GM18867 (cell line): ENCODE results near the gene PIP5KL1.

Source experiments
- ATAC-seq: cut with Tn5 transposase; IDR thresholded peaks from one replicate; pipeline ENCODE4 v1.9.1; 2021; ENCODE audit warnings: mild to moderate bottlenecking, moderate library complexity; ENCODE audit not compliant: unreplicated experiment

The PIP5KL1 gene

GRCh38 chr9:127934986-127935385, 4.4 kb upstream of the PIP5KL1 start:
- no peak for ATAC-seq

GRCh38 chr9:127934248-127934647, 3.7 kb upstream of the PIP5KL1 start:
- ATAC-seq: no peak

GRCh38 chr9:127931092-127931881, 710 bp upstream of the PIP5KL1 start:
- ATAC-seq: peak; percentile 14

GRCh38 chr9:127929625-127929979, 975 bp downstream of the PIP5KL1 start:
- no peak for ATAC-seq

- ATAC-seq: no peak
These were observed 1.6 kb downstream of the PIP5KL1 start for GRCh38 chr9:127928676-127929624.

- no peak for ATAC-seq
These were observed 2.4 kb downstream of the PIP5KL1 start for GRCh38 chr9:127927988-127928675.

- ATAC-seq: no peak
These were observed 3.2 kb downstream of the PIP5KL1 start for GRCh38 chr9:127927201-127927987.

GRCh38 chr9:127926906-127927200, 3.7 kb downstream of the PIP5KL1 start:
- no peak for ATAC-seq

GRCh38 chr9:127925959-127926905, 4.3 kb downstream of the PIP5KL1 start:
- ATAC-seq: no peak

- no peak for ATAC-seq
These were observed 5.7 kb downstream of the PIP5KL1 start for GRCh38 chr9:127924736-127925444.

- ATAC-seq: no peak
These were observed 6.8 kb downstream of the PIP5KL1 start for GRCh38 chr9:127923771-127924170.

GRCh38 chr9:127923046-127923445, 7.5 kb downstream of the PIP5KL1 start:
- ATAC-seq: no peak

GRCh38 chr9:127921557-127922120, 8.9 kb downstream of the PIP5KL1 start:
- peak; percentile 34 for ATAC-seq

- ATAC-seq: no peak
These were observed 9.8 kb downstream of the PIP5KL1 start for GRCh38 chr9:127920794-127921193.

- ATAC-seq: no peak
These were observed 11.2 kb downstream of the PIP5KL1 start for GRCh38 chr9:127919253-127919815.

GRCh38 chr9:127918183-127919107, 12.1 kb downstream of the PIP5KL1 start:
- ATAC-seq: no peak

GRCh38 chr9:127917603-127918002, 13.0 kb downstream of the PIP5KL1 start:
- ATAC-seq: no peak
